ENCODE results near the gene ACSM6. TPM values are rescaled to one million over a fixed set of nuclear protein-coding genes. Genes with fewer than 3 reads are reported as not detected.

ACSM6 gene
- polyA plus RNA-seq, 1 of the 3 experiments (the other 2 are of a cell fraction) = not detected

GRCh38 chr10:95262763-95263518 lies 68.9 kb downstream of the ACSM6 start:
- Histone ChIP-seq H3K9ac (no peak overlapping the region), H2AFZ (ENCODE audit: low read depth) (no peak overlapping the region), H3K9me3 (no peaks in the 10 kb centered on the region), H3F3A (replicated peaks; ENCODE audit: insufficient read depth) (peaks cover 9% of the 10 kb centered on the region), H3K27me3 (ENCODE audit: insufficient read depth) (no peaks in the 10 kb centered on the region), H3K79me2 (ENCODE audit: insufficient read depth) (0 out of 2 replicates have a peak, but pooled peaks cover 3% of the 10 kb centered on the region), H3K4me1 (ENCODE audit: control insufficient read depth in 1 of 2, insufficient read depth in 2 of 2, low read depth in 1 of 2, low read length in 1 of 2) (peaks cover 0 to 24% of the 10 kb centered on the region in 2 experiments; a peak in 3 of 4 replicates), H3K27ac (ENCODE audit: low read depth in 2 of 2, low read length in 1 of 2) (no peak overlapping the region), H3K4me2 (no peak overlapping the region), H3K4me3 (ENCODE audit: low read depth in 2 of 2, low read length in 1 of 2) (no peak overlapping the region), H4K20me1 (ENCODE audit: insufficient read depth) (no peaks in the 10 kb centered on the region), H3K9me2 (no peaks in the 10 kb centered on the region), H3K36me3 (replicated peaks in 1 of 2; ENCODE audit: control insufficient read depth in 1 of 2, insufficient read depth in 2 of 2, low read length in 1 of 2) (peaks cover 2 to 37% of the 10 kb centered on the region in 2 experiments)
- POLR2A ChIA-PET = no interaction called here
- WGBS (ENCODE audit: low lambda C conversion rate) = 73% methylated on average over 5 of the region's 5 CpGs
- TF ChIP-seq, protein P1, sequence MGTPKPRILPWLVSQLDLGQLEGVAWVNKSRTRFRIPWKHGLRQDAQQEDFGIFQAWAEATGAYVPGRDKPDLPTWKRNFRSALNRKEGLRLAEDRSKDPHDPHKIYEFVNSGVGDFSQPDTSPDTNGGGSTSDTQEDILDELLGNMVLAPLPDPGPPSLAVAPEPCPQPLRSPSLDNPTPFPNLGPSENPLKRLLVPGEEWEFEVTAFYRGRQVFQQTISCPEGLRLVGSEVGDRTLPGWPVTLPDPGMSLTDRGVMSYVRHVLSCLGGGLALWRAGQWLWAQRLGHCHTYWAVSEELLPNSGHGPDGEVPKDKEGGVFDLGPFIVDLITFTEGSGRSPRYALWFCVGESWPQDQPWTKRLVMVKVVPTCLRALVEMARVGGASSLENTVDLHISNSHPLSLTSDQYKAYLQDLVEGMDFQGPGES (IDR thresholded peaks at IDR 0.05; ENCODE audit: low read depth, low read length) = no peak
- no peak for TF ChIP-seq FOXM1 (IDR thresholded peaks at IDR 0.05; ENCODE audit: low read depth)
- no peak for TF ChIP-seq EP300 (IDR thresholded peaks at IDR 0.05; ENCODE audit: borderline replicate concordance in 1 of 2, low read depth in 1 of 2, low read length in 1 of 2)
- no peak for TF ChIP-seq RFX5 (IDR thresholded peaks at IDR 0.05; ENCODE audit: low read length)
- TF ChIP-seq, protein P2, sequence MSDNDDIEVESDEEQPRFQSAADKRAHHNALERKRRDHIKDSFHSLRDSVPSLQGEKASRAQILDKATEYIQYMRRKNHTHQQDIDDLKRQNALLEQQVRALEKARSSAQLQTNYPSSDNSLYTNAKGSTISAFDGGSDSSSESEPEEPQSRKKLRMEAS (IDR thresholded peaks at IDR 0.05; ENCODE audit: low read depth) = no peak
- no peak for TF ChIP-seq RAD21 (IDR thresholded peaks at IDR 0.05; ENCODE audit: low read length)
- TF ChIP-seq TCF12 (IDR thresholded peaks at IDR 0.05) = no peak
- no peak for TF ChIP-seq ELF1 (IDR thresholded peaks at IDR 0.05)
- TF ChIP-seq, protein P3, sequence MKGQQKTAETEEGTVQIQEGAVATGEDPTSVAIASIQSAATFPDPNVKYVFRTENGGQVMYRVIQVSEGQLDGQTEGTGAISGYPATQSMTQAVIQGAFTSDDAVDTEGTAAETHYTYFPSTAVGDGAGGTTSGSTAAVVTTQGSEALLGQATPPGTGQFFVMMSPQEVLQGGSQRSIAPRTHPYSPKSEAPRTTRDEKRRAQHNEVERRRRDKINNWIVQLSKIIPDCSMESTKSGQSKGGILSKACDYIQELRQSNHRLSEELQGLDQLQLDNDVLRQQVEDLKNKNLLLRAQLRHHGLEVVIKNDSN (IDR thresholded peaks at IDR 0.05; ENCODE audit: borderline replicate concordance, low read depth) = no peak
- no peak for TF ChIP-seq MXI1 (IDR thresholded peaks at IDR 0.05; ENCODE audit: low read depth, low read length)
- TF ChIP-seq TEAD4 (IDR thresholded peaks at IDR 0.05; ENCODE audit: borderline replicate concordance, insufficient read depth) = no peak
- TF ChIP-seq JUND (IDR thresholded peaks at IDR 0.05) = no peak
- TF ChIP-seq RCOR1 (IDR thresholded peaks at IDR 0.05; ENCODE audit: low read length) = no peak
- TF ChIP-seq GABPA (IDR thresholded peaks at IDR 0.05; ENCODE audit: low read depth) = no peak
- TF ChIP-seq EZH2phosphoT487 (IDR thresholded peaks at IDR 0.05; ENCODE audit: borderline replicate concordance, low read depth) = no peak
- TF ChIP-seq, protein P4, sequence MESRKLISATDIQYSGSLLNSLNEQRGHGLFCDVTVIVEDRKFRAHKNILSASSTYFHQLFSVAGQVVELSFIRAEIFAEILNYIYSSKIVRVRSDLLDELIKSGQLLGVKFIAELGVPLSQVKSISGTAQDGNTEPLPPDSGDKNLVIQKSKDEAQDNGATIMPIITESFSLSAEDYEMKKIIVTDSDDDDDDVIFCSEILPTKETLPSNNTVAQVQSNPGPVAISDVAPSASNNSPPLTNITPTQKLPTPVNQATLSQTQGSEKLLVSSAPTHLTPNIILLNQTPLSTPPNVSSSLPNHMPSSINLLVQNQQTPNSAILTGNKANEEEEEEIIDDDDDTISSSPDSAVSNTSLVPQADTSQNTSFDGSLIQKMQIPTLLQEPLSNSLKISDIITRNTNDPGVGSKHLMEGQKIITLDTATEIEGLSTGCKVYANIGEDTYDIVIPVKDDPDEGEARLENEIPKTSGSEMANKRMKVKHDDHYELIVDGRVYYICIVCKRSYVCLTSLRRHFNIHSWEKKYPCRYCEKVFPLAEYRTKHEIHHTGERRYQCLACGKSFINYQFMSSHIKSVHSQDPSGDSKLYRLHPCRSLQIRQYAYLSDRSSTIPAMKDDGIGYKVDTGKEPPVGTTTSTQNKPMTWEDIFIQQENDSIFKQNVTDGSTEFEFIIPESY (IDR thresholded peaks at IDR 0.05; ENCODE audit: borderline replicate concordance, low read depth) = no peak
- no peak for TF ChIP-seq GATA2 (CRISPR knock-in tag; IDR thresholded peaks at IDR 0.05)
- TF ChIP-seq YY1 (IDR thresholded peaks at IDR 0.05; ENCODE audit: low read depth) = no peak
- no peak for TF ChIP-seq SMC3 (IDR thresholded peaks at IDR 0.05; ENCODE audit: low read depth, low read length)
- DNase-seq = no peak
- CTCF ChIA-PET = interaction anchor here (4.7 kb wide), 1 partner anchor 20 kb away, joined by 17 read pairs; no protein-coding TSS in a partner anchor
